K562 (cell line): ENCODE data around the gene MLKL. TPM values are rescaled to one million over a fixed set of nuclear protein-coding genes. Genes with fewer than 3 reads are reported as not detected.

Source experiments
- CBX3 ChIP-seq, 2 experiments: IDR thresholded peaks; 1 replicate in 1 of 2; 2 replicates in 1 of 2; pipeline ENCODE4 v1.6.1; 2012; ENCODE audit warnings: inconsistent platforms in 2 of 2, low read length in 2 of 2, borderline replicate concordance in 1 of 2, control low read depth in 1 of 2
- ETV1 ChIP-seq: fragments of 450-650 bp; conservative IDR thresholded peaks from 2 replicates; pipeline ENCODE4 v1.6.1; 2016; ENCODE audit warnings: missing genetic modification characterization, control low read depth, low read depth, missing compliant biosample characterization
- FOXK2 ChIP-seq, 2 experiments: fragments of 450-650 bp; IDR thresholded peaks in 1 of 2; conservative IDR thresholded peaks in 1 of 2; 2 replicates each; pipeline ENCODE4 v1.6.1; 2016; ENCODE audit warnings: low read depth in 2 of 2, mild to moderate bottlenecking in 1 of 2
- JUN ChIP-seq, 2 experiments: sonication (generic) in 1 of 2; formaldehyde crosslinking in 1 of 2; IDR thresholded peaks; 2 replicates each; pipeline versions ENCODE4 v1.6.1 to v1.8.0; 2012 to 2022; ENCODE audit warnings: borderline replicate concordance in 2 of 2, mild to moderate bottlenecking in 2 of 2, improper control_type of control experiment in 1 of 2, low read depth in 1 of 2, low read length in 1 of 2, missing genetic modification reagents in 1 of 2
- KLF16 ChIP-seq: IDR thresholded peaks from 2 replicates; pipeline ENCODE4 v1.6.1; 2016; ENCODE audit warnings: antibody characterized with exemption
- NRF1 ChIP-seq, 2 experiments: fragments of 450-650 bp; IDR thresholded peaks in 1 of 2; conservative IDR thresholded peaks in 1 of 2; 2 replicates each; pipeline ENCODE4 v1.6.1; 2014; ENCODE audit warnings: mild to moderate bottlenecking in 2 of 2
- POLR2B ChIP-seq: fragments of 450-650 bp; IDR thresholded peaks from 2 replicates; pipeline ENCODE4 v1.6.1; 2018; ENCODE audit warnings: low read depth; ENCODE audit not compliant: partially characterized antibody
- PTRF ChIP-seq: fragments of 450-650 bp; IDR thresholded peaks from 2 replicates; pipeline ENCODE4 v1.6.1; 2016; ENCODE audit warnings: mild to moderate bottlenecking, missing genetic modification characterization, missing compliant biosample characterization
- REST ChIP-seq, 2 experiments: fragments of 450-650 bp; formaldehyde crosslinking in 1 of 2; IDR thresholded peaks; 2 replicates each; pipeline versions ENCODE4 v1.4.0 to v1.6.1; 2014 to 2020; ENCODE audit warnings: mild to moderate bottlenecking in 2 of 2, borderline replicate concordance in 1 of 2, low read depth in 1 of 2
- SMARCE1 ChIP-seq: fragments of 450-650 bp; IDR thresholded peaks from 2 replicates; pipeline ENCODE4 v1.7.1; 2016; ENCODE audit warnings: mild to moderate bottlenecking
- ZNF75A ChIP-seq: fragments of 450-650 bp; formaldehyde crosslinking; IDR thresholded peaks from 2 replicates; pipeline ENCODE4 v1.4.0; 2020; ENCODE audit warnings: mild to moderate bottlenecking
- polyA plus RNA-seq, 8 experiments: library from polyadenylated mRNA; depleted of rRNA in 4 of 8; stranded (reverse) in 5 of 8; unstranded in 3 of 8; fragments of >200 nt; fragmentation: Nextera tagmentation in 2 of 8; fragmentation: Illumina TruSeq in 1 of 8; extraction: Ambion mirVana in 2 of 8; extraction: Trizol in 1 of 8; gene quantifications; 2 replicates each; pipeline versions ENCODE4 v1.2.1 to v1.2.3, GENCODE V29; 2011 to 2014; ENCODE audit warnings: inconsistent platforms in 1 of 8, missing spikeins in 1 of 8
- total RNA-seq, 7 experiments: library from RNA; depleted of rRNA in 6 of 7; stranded (reverse); fragments of >200 nt in 6 of 7; fragmentation: Illumina TruSeq in 2 of 7; extraction: Trizol in 2 of 7; gene quantifications; 2 replicates each; pipeline versions ENCODE4 v1.2.1 to v1.2.3, GENCODE V29; 2011 to 2021; ENCODE audit warnings: low replicate concordance in 1 of 7
- TF ChIP-seq, protein P1 (sequence below): sonication (generic); formaldehyde crosslinking; IDR thresholded peaks from 2 replicates; pipeline ENCODE4 v1.8.0; 2022; ENCODE audit warnings: mild to moderate bottlenecking, missing genetic modification reagents

MLKL gene
- total and polyA plus RNA-seq, 9 of the 15 experiments (the other 6 are each of a cell fraction or from before 2014, with no cell fraction given): 1.6 to 6.1 (median 4.8) TPM

- TF ChIP-seq JUN (IDR thresholded peaks at IDR 0.05; ENCODE audit: borderline replicate concordance, low read depth, low read length): no peak
- TF ChIP-seq JUN (CRISPR knock-in tag; IDR thresholded peaks at IDR 0.05; ENCODE audit: borderline replicate concordance): 0 out of 2 replicates have a peak, but pooled peaks have one; percentile 28
- TF ChIP-seq CBX3 (IDR thresholded peaks at IDR 0.05; ENCODE audit: borderline replicate concordance in 1 of 2, low read length in 2 of 2): no peak
- no peak for TF ChIP-seq ZNF75A (CRISPR knock-in tag)
- TF ChIP-seq NRF1 (conservative IDR thresholded peaks at IDR 0.05 in 1 of 2, IDR thresholded peaks at IDR 0.05 in 1 of 2): peak in 1 of 2 experiments; percentile 22; a peak in 1 of 4 replicates
- TF ChIP-seq REST (IDR thresholded peaks at IDR 0.05; ENCODE audit: borderline replicate concordance): no peak
- TF ChIP-seq REST (CRISPR knock-in tag; IDR thresholded peaks at IDR 0.05; ENCODE audit: low read depth): no peak
- TF ChIP-seq KLF16: no peak
- TF ChIP-seq SMARCE1: 0 out of 2 replicates have a peak, but pooled peaks have one; percentile 50
- no peak for TF ChIP-seq FOXK2 (conservative IDR thresholded peaks at IDR 0.05 in 1 of 2, IDR thresholded peaks at IDR 0.05 in 1 of 2; ENCODE audit: low read depth in 2 of 2)
- TF ChIP-seq, protein P1, sequence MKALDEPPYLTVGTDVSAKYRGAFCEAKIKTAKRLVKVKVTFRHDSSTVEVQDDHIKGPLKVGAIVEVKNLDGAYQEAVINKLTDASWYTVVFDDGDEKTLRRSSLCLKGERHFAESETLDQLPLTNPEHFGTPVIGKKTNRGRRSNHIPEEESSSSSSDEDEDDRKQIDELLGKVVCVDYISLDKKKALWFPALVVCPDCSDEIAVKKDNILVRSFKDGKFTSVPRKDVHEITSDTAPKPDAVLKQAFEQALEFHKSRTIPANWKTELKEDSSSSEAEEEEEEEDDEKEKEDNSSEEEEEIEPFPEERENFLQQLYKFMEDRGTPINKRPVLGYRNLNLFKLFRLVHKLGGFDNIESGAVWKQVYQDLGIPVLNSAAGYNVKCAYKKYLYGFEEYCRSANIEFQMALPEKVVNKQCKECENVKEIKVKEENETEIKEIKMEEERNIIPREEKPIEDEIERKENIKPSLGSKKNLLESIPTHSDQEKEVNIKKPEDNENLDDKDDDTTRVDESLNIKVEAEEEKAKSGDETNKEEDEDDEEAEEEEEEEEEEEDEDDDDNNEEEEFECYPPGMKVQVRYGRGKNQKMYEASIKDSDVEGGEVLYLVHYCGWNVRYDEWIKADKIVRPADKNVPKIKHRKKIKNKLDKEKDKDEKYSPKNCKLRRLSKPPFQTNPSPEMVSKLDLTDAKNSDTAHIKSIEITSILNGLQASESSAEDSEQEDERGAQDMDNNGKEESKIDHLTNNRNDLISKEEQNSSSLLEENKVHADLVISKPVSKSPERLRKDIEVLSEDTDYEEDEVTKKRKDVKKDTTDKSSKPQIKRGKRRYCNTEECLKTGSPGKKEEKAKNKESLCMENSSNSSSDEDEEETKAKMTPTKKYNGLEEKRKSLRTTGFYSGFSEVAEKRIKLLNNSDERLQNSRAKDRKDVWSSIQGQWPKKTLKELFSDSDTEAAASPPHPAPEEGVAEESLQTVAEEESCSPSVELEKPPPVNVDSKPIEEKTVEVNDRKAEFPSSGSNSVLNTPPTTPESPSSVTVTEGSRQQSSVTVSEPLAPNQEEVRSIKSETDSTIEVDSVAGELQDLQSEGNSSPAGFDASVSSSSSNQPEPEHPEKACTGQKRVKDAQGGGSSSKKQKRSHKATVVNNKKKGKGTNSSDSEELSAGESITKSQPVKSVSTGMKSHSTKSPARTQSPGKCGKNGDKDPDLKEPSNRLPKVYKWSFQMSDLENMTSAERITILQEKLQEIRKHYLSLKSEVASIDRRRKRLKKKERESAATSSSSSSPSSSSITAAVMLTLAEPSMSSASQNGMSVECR (CRISPR knock-in tag): peak; percentile 74; the same call in 1 of the 2 replicates
- TF ChIP-seq ETV1 (tag): peak; percentile 76
- peak; percentile 26 for TF ChIP-seq POLR2B
- TF ChIP-seq PTRF (tag): no peak
These were observed at the start of gene MLKL (continued) for GRCh38 chr16:74700438-74701225.
